GM21447 (cell line): ENCODE measurements around the gene PDYN.

ENCODE experiments used
- ATAC-seq: cut with Tn5 transposase; IDR thresholded peaks from one replicate; pipeline ENCODE4 v1.9.1; 2021; ENCODE audit not compliant: unreplicated experiment

PDYN gene

DNA sequence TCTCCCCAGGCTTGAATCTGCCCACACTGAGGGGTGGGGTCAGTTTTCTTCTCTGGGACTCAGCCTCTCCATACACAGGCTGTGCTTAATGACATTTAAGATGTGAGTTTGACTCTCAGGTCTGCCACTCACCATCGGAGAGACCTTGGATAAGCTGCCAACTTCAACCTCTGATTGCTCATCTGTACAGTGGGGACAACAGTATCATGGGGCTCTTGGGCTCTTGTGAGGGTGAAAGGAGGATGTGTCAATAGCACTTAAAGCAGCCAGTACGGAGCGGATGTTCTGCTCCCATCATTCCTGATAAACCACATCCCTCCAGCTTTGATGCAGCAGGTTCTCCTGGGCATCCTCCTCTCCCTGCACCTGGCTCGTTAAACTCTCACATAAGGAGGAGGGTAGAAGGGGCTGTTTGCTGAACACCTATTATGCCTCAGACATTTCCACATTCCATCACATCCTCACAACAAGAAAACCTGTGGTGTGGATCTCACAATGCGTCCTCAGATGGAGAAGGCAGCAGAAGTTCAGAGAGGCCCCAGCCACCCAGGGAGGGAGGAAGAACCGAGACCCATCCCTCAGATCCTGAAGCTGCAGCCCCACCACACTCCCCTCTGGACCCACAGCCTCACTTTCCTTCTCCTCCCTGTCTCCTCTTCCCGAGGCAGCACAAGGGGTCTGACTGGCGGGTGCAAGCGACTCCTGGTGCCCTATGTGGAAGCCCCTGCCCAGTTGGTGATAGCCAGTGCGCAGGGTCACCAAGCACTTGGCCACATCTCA is 1.9 kb upstream of the PDYN start:
- no peak for ATAC-seq

DNA sequence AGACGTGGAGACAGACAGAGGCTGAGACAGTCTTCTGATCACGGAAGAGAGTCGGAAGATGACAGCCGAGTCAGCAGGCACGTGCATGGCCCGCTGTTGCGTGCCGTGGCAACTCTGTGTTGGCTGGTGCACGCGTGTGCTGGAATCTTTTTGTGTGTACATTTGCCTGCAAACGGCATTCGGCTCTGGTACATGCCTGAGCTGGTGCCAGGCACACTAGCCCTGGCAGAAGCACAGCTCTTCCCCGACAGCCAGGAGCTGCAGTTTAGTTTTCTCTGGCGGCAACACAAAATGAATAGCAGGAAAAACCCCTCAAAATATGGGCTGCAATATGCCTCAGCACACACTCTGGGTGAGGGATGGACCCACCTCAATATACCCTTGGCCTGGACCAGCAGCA is 769 bp upstream of the PDYN start:
- no peak for ATAC-seq

DNA sequence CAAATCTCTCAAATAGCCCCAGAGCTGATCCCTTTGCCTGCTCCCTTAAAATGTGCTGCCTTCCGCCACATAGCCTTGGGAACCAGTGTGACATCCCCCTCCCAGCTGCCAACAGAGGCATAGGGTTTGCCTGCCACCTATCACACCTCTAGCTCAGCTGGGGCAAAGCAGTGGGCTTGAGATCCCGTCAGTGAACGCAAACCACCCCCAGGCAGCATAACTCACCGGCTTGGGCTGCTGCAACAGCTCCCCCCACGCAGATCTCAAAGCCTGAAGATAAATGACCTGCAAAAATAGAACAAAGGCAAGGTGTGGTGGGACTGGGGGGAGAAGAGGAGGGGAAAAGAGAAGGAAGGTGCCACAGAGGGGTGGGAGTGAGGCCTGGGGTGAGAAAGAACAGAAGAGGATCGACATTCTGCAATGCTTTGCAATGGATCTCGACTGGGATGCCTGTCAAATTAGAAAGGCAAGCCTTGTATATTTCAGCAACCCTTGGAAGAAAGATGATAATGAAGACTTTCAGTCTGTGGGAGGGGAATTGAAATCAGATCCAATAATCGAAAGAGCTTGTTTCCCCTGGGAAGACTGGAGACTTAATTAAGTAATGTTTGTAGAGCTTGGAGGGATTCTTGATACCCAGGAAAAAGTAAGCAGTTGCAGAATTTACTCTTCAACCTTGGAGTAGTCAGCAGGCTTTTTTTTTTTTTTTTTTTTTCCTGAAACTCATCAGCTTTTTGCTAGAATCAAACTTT is 1.3 kb downstream of the PDYN start:
- ATAC-seq, result no peak

DNA sequence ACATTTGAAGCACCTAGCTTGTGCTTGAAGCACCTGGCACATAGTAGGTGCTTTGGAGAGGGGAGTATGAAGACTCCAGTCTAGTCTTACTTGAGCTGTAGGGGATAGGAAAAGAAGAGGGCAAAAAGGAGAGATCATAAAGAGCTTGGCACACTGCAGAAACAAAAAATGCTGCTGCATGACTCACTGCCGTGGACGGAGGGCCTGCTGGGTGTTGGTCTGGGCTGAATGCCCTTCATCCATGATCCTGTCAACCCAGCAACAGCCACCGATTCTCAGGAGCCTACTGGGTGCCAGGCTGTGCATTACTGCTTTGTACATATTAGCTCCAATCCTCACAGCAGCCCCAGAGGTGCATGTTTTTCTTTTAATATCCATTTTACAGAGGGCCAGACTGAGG is 6.0 kb downstream of the PDYN start:
- ATAC-seq, result no peak

DNA sequence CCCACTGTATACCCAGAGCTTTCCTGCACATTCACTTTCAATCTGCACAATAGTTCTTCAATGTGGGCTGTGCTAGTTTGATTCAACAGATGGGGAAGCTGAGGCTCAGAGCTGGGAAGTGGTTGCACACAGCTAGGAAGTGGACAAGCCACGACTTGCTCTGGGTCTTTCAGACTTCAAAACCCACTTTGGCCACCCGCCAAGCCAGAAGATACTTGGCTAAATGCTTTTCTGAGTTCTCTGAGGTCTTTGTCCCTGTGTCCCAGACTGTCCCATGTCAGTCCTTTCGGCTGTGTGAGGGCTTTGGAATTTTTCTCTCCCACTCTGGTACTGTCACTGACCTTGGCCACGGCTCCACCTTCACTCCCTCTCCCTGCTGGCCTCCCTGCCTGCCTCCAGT is 10.6 kb downstream of the PDYN start:
- no peak for ATAC-seq

DNA sequence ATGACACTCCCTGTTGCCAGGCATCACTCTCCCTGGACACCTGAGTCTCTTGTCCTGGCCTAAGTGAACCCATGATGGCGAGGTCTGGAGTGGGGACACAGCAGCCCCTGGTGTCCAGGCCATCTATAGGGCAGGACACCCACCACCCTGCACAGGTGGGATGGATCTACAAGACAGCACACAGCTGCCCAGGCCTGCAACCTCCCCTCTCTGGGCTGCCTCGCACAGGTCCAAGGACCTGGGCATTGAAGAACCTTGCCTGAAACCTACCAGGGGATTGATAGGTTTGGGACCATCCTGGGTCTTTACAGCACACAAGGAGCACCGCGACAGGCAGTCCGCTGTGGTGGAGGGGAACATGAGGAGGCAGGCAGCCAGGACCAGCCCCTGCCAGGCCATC is 11.2 kb downstream of the PDYN start:
- ATAC-seq, result no peak

DNA sequence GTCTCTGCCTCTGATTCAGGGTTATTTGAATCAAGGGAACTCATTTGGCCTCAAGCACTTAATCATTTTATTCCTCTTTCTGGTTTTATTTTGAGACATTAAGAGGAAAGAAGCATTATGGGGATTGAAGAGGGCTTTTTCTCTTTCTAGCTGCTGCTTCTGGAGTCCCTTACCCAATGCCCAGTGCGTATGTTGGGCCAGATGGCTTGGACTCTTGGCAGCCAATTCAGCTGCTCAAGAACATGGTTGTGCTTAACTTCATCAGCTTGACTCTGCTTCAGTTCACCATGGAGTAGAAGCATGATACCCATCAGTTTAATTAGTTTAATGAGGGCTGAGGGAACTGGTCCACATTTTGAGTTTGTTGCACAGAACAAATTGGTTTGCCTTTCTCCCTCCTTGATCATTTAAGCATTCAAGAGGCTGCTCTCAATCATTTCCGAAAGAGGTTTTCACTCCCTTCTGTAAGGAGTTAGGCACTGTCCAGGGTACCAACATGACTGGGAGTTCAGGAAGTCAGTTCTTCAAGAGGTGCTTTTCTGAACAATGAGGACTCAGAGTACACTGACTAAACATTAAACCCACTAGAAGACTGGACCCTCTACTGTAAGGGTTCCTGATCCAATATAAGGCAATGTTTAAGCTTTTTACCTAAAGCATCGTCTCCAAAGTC is 14.6 kb downstream of the PDYN start:
- no peak for ATAC-seq

DNA sequence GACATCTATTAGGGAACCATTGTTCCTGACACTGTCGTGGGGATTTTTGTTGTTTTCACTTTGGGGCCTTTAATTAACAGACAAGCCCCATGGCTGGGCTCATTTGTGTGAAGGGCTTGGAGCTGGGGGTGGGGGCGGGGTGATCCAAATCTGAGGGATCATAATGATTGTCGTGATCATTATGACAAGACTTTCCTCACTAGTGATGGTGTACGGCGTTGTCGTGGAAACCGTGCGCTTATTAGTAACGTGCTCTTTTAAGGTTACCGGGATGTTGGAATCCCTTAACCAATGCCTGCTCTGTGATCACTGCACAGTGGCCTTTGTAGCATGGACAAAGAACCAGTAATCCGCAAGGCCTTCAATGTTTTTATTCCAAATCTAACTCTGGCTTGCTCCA is 18.6 kb downstream of the PDYN start:
- no peak for ATAC-seq

DNA sequence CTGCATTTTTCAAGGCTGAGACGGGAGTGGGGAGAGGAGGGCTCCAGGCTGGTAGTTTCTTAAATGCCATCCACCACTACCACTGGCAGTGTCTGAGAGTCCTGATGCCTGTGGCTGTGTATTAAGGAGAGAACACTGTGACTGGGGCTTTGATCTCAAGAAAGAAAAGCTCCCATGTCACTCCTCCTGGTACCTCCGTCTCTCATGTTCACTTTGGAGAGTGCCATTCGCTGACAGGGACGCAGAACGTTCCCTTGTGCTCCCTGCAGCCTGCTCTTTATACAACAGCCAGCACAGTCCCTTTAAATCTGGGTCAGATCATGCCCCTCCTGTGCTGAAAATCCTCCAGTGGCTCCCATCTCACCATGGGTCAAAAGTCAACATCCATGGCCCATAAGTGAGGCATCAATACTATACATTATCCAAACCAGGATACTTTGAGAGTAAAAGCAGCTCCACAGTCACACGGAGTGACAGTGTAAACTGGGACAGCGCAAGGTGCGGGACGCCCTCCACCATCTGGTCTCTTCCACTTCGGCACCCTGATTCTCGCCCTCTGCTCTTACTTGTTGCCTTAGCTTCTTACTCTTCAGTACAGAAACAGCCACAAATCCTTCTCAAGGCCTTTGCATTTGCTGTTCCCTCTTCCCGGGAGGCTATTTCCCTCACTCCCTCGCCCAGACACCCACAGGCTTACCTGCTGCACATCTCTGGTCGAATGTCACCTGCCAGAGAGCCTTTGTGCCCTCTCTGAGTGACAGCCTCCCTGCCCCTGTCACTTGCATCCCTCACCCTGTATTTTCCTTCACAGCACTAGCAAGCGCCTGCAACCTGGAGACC is 20.0 kb downstream of the PDYN start:
- ATAC-seq, result no peak

DNA sequence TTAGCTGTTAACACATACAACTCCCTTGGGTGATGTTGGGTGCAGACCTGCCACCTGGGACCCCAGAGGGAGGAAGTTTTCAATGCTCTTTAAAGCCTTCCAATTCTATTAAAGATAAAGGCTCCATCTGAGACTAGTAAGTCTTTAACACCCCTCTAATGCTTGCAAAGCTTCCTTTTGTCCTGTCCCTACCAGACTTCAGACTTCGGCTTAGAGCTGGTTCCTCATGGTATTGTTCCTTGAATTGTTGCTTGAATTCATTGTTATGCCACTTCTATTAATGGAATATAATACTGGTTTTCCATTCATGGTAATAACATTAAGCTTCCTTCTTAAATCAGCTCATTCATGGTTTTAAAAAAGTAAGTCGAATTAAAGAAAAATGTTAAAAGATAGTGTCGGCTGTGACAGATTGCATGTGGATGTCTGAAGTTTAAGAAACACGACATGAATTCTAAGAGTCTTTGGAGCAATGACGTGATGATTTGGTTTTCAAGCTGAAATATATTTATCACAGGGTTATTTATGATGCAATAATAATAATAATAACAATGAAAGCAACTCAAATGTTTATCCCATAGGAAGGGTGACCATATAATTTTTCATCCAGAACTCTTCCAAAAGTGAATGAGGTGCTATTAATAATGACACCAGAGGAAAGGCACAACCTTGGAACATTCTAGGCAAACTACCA is 21.8 kb downstream of the PDYN start:
- no peak for ATAC-seq

DNA sequence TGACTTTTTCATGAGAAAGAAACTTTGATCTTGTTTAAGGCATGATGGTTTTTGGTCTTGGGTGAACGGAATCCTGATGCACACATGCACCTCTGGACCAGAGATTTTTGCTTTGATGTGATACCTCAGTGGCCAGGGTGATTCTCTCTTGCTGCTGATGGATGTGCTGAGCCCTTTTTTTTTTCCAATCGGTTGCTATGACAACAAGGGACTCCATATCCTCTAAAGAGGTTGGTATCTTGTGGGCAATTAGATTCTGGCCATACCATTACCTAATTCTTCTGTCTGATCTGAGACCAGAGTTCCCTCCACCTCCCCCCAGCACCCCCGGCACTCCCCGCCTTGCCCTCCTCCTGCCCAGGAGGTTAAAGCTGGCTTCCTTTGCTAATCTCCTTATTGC is 24.9 kb downstream of the PDYN start:
- no peak for ATAC-seq

DNA sequence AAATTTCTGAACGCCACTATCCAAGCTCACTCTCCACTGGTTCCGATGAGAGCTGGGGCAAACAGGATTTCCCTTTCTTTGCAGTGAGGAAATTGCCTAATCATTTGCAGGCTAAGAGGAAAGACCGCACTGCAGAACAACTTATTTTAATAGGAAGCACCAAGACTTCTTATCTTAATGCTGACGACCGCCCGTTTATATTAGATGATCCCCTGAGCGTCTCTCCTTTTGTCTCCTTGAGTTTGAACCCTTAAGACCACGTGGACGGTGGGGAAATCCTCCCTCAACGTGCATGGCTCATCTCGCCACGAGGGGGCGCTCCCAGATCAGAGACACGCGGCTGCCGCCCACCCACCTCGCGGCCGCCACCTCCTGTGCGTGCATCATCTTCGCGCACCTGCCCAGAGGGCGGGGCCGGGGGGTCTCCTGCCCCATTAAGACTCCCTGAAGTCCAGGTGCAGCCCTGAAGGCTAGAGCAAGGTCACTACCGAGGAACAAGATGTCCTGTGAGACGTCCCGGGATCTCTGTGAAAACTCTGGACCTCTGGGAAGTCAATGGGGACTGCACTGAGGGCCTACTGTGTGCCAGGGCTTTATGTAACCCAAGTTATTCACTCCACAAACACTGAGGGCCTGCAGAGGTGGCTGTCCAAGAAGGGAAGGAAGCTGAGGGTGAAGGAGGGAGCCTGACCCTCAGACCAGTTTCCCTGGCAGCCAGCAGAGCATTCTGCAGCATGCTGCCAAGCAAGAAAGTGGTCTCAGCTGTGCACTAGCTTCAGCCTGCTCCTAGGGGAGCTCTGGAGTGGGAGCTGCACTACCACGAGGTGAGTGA is 28.1 kb downstream of the PDYN start:
- ATAC-seq, result no peak

DNA sequence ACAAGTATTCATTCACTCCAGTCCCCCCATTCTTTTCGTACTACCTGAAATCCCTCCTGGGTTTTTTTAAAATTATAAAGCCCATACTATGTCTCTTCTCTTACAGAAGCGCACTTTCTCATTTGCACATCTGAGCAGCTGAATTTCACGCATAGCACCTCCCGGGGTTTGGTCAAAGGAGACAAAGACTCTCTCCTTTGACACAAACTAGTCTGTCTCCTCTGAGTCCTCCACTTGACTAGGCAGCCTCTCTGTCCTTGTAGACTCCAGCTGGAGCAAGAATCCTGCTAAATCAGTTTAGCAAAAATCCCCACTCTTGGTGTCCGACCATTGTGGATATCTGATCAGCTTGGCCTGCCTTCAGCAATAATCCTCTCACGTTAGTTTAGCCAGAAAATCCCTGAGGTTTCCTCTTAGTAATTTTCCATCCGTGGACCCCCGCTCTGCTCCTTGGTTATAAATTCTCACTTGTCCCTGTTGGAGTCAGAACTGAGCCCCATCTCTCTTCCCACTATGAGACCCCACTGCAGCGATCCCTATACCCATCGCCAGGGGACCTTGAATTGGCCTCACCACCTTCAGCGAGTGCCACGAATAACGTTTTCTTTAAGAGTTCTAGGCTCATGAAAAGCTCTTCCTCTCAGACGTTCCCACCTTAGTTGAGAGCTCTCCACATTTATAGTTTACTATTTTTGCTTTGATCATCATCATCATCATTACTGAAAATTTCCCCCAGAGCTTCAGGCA is 29.0 kb downstream of the PDYN start:
- ATAC-seq, result no peak

DNA sequence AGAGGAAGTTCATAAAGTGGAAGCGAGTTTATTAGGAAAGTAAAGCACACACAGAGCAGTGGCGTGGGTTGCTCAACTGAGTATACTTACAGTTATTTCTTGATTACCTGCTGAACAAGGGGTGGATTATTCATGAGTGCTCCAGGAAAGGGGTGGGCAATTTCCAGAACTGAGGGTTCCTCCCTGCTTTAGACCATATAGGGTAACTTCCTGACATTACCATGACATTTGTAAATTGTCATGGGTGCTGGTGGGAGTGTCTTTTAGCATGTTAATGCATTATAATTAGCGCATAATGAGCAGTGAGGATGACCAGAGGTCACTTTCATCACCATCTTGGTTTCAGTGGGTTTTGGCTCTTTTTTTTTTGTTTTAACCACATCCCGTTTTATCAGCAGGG is 29.8 kb downstream of the PDYN start:
- ATAC-seq, result no peak

DNA sequence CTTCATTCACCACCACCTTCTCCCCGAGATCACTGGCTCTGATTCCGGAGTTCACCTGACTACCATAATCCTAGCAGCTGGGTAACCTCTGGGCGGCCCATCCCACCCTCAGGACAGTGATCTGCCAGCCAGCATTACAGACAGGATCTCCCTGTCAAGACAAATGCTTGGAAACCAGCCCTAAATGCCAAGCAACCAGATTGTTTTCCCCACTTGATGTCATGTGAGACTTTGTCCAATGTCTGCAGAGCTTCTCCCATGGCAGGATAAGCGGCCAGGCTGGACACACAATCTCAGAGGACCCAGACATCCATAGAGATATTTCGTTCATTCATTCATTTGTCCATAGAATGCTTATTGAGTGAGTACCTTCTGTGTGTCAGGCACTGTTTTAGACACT is 32.5 kb downstream of the PDYN start:
- no peak for ATAC-seq

DNA sequence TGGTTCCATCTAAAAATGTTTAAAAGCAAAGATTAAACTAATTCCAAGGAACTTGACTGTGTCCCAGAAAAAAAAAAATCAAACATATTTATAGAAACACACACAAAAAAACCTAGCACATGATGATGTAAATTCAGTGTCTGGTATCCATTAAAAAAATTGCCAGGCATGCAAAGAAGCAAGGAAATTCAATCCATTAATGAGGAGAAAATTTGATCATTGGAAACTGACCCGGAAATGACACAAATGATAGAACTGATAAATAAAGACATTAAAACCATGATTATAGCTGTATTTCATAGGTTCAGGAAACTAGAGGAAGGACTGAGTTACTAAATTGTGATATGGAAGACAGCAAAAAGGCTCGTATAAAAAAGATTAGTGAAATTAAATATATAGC is 34.7 kb downstream of the PDYN start:
- no peak for ATAC-seq

DNA sequence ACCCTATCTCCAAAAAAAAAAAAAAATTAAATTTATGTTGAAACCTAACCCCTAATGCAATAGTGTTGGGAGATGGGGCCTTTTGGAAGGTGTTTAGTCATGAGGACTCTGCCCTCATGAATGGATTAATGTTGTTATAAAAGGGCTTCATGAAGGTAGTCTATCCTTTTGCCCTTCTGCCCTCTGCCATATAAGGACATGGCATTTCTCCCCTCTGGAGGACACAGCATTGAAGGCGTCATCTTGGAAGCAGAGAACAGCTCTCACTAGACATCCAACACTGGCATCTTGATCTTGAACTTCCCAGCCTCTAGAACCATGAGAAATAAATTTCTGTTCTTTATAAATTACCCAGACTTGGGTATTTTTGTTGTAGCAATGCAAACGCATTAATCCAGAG is 35.4 kb downstream of the PDYN start:
- no peak for ATAC-seq

DNA sequence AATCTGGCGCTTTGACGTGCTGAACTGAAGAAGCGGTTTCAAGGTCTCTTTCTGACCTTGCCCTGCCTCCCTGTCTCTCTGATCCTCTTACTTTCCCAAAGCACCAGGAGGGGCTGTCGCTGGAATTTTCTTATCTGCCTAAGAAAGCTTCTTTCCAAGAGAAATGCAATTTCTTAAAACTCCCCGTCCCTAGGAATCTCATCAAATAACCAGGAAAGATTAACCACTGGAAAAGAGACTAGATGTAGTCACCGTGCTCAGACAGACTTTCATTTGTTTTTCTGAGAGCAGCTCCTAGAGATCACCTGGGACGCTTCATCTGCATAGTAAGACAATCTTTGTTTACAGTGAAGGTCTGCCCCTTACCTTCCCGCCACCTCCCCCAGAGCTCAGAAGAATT is 38.6 kb downstream of the PDYN start:
- no peak for ATAC-seq

DNA sequence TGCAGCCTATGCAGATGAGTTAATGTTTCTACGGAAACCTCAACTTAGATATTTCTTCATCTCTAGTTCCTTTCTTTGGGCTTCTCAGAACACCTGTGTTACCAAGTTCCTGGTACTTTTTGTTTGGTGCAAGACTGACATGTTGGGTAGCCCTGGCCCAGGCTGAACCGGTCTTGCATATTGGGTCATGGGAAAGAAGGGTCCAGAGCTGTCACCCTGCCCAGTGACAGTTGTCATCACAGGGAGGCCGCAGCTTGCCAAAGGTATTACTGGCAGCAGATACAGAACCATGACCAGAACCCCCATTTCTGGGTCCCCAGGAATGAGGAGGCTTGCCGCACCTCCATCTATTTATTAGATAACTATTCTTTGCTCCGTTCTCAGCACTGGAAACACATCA is 40.2 kb downstream of the PDYN start:
- no peak for ATAC-seq
